Glomerular endothelial cell (primary cell): ENCODE measurements around the gene NPHS2. TPM values are rescaled to one million over a fixed set of nuclear protein-coding genes. Genes with fewer than 3 reads are reported as not detected.
"Not testable (repeated sequence)": the region's sequence is repeated elsewhere in the genome, so short reads cannot be mapped to it uniquely, and the experiment has no call there.

ENCODE experiments used
- DNase-seq: peaks from one replicate; pipeline ENCODE4 v3.0.0-alpha.2; 2011; ENCODE audit warnings: low read depth, low spot score; ENCODE audit errors: extremely low read depth
- total RNA-seq: library from RNA; depleted of rRNA; stranded (reverse); fragments of >200 nt; gene quantifications from 2 replicates; pipeline ENCODE4 v1.2.3, GENCODE V29; 2015

Gene NPHS2
- total RNA-seq, 1 donor from 2014 or later: not detected

DNA sequence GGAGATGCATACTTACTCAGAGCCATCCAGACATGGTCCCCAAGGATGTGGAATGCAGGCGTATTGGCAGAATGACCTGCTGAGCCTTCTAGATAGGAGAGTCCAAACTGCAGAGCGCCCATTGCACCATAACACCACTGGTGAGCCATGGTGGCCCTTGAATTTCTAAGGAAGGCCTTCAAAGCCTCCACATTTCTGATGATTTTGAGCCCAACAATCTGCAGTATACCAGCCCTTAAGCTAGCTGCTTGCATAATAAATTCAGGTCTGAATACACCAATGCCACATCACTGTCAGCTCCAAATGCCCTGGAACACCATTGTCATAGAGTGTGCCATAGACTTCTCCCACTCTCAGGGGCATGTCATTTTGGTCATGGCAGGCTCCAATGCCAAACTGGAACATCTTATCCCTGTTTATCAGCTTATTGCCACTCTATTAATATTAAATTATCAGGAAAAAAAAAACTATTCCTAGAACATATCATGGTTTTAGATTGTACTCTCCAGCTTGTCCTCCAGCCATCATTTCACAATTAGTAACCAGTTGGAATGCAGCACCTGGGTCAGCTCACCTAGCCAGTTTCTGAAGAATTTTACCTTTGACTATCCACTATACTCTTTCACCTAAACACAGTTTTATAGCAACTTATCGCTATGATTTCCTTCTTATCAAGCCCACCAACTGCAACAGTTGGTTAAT lies 26.9 kb downstream of the NPHS2 start:
- DNase-seq: no peak

DNA sequence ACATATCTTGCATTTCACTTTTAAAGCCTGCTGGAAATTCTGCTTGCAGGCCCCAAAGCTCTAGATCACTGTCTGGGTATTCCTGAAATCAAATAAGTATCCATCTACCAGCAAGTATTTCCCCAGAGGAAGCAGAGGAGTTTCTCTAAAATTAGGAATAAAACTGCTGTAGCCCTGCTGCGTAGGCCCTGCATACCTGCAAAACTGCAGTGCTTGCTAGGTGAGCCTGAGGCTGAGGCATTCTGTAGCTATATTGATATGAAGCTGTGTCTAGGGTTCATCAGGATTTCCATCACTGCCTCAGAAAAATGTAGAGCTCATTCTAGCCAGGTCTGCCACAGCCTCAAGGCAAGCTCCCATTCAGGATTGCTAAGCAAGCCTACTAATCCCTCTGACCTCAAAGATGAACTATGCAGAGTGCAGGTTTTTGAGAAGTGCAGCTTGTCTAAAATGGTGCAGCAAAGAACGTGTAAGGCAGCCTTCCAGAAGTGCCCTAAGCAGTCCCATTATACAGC lies 28.7 kb downstream of the NPHS2 start:
- DNase-seq: no peak

DNA sequence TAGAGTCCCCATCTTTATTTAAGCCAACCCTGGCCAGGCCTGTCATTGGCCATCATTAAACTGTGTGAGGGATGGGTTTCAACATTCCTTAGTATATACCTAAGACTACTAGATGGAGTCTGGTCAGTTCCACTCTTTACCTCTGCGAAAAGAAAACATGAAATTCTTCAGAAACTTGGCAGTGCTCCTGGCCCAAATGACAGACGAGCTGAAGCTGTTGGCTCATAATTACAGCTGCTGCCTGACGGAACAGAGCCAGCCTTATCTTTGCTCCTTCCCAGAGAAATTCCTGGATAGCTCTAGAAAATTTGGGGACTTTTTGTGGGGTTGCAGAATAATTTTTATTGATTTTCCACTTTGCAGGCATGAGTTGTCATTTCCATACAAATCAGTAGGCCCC lies 30.4 kb downstream of the NPHS2 start:
- no peak for DNase-seq

DNA sequence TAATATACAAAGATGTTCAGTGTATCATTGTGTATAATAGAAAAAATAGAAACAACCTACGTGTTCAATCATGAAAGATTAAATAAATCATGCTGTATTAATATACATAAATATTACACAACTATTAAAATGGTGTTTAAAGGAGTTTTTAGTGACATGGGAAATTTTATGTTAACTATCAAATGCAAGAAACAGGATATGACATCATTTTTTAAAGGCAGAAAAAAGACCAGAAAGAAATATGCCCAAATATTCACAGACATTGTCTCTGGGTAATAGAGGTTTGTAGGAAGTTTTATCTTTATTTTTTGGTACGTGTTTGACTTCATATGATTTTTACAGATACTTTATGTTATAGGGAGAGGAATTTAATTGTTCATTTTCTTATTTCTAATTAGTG lies 34.0 kb downstream of the NPHS2 start:
- DNase-seq: no peak

DNA sequence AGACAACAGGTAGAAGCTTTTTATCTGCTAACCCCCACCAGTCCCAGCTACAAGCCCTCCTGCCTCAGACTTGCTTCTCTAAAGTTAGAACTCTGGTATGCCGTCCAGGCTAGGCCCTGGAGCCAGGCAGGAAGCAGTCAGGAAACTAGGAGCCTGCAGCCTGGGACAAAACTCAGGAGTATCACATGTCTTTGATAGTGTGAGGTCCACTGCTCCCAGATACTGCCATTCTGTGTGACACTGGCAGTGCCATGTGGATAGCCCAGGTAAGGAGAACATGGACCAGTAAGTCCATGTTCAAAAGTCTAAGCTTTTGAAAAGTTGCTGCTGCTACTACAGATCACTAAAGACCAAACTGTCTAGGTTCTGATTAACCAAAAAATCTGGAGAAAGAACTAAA lies 45.4 kb downstream of the NPHS2 start:
- no peak for DNase-seq

DNA sequence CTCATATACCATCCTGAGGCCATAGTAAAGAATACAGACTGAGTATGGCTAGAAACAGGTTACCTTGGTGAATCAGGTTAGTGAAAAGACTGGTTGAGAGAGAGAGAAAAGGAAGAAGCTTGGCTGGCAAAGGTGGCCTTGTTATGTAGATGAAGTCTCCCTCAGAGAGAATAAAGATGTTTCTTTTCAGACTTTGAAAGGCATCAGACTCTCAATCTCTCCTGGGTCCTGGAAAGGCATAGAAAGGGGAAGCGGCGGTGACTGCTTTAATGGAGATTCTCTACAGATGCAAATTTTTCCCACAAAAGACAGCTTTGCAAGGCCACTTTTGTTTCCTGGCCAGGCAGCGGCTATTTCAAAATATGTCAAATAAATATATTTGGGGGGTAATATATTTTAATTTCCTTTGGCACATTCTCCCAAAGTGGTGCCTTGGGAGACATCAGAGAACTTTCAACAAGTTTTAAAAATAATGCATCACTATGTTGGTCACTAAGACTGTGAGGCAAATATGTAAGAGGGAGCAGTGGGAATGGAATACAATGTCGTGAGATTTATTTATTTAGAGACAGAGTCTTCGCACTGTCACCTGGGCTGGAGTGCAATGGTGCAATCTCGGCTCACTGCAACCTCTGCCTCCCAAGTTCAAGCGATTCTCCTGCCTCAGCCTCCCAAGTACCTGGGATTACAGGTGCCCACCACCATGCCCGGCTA lies 46.1 kb downstream of the NPHS2 start:
- DNase-seq: no peak

DNA sequence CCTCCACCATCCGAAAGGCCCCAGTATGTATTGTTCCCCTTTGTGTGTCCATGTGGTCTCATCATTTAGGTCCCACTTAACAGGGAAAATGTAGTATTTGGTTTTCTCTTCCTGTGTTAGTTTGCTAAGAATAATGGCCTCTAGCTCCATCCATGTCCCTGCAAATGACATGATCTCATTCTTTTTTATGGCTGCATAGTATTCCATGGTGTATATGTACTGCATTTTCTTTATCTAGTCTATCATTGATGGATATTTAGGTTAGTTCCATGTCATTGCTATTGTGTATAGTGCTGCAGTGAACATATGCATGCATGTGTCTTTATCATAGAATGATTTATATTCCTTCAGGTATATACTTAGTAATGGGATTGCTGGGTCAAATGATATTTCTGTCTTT lies 57.2 kb downstream of the NPHS2 start:
- not testable (repeated sequence) for DNase-seq

DNA sequence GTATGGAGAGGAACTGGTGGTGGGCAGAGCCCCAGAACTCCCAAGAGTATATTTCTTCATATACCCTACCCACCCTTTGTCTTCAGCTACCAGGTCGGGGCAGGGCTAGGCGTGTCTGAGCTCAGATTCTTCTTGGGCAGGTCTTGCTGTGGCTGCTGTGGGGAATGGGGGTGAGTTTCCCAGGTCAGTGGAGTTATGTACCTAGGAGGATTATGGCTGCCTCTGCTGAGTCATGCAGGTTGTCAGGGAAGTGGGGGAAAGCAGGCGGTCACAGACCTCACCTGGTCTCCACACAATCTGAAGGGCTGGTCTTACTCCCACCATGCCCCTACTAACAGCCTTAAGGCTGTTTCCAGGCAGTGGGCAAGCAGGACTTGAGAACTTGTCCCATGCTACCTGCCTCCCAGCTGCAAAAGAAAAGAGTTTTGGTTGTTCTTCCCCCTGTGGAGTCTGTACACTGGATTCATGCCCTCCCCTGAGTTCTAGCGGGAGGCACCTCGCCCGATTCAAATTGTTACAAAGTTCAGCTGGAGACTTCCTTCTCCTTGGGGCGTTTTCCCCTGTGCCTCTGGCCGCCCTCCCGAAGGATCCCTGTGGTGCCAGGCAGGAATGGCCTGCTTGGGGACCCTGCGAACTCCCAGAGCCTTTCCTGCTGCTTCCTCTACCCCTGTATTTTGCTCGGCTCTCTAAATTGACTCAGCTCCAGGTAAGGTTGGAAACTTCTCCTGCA lies 58.6 kb downstream of the NPHS2 start:
- DNase-seq: no peak

DNA sequence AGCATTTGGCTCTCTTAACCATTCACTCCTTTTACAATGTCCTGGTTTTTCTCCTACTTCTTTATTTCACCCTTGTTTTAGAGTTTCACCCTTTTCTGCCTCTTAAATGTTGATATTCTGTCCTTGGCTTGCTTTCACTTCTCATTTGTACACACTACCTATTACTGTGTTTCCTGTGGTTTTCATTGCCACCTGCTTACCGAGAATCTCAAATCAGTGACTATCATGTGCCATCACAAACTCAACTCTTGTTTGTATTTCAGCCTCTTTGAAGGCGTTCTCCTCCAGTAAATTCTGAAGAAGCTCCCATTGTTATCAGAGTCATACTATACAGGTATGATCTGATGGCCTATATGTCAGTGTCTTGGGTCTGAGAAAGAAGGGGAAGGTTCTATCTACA lies 65.7 kb downstream of the NPHS2 start:
- no peak for DNase-seq

DNA sequence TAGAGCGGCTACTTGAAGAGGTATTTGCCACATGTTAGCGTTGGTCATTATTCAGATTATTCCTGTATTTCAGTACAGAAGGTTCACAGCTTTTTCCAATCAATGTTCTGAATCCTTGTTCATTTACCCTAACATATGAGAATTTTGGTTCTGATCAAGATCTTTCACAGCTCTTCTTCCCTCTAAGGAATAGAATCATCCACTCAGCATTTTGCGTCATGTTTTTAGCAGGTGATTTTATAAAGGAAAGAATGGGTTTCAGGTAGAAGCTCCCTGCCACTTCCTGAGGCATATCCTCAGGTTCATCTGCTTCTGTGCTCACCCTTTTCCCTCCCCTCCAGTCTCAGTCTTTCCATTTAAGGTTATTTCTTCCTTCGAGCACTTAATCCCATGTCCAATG lies 66.4 kb downstream of the NPHS2 start:
- DNase-seq: no peak

DNA sequence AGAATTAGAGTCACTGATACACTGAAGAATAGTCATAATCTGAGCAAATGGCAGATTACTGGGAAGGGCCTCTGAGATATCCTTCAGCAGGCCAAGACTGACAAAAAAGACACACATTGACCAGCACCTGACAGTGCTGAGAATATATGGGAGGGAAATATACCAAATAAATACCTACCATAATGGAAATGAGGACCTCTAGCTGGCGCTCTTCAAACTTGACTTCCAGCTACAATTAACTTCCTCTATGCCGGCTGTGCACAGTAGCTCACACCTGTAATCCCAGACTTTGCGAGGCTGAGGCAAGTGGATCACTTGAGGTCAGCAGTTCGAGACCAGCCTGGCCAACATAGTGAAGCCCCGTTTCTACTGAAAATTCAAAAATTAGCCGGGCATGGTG lies 69.5 kb downstream of the NPHS2 start:
- no peak for DNase-seq

Other genes with a start within 250 kb of the NPHS2 start
- gene AXDND1, start 210.0 kb downstream of the NPHS2 start, total RNA-seq: not detected in 2 replicates
- gene TDRD5, start 15.9 kb upstream of the NPHS2 start, total RNA-seq: not detected in 2 replicates
- gene FAM163A, start 167.3 kb upstream of the NPHS2 start, total RNA-seq: 0.44 and 1.5 TPM in 2 replicates